Adrenal gland (tissue), 12 donors: ENCODE data around the gene WWOX. TPM values are rescaled to one million over a fixed set of nuclear protein-coding genes. Genes with fewer than 3 reads are reported as not detected.

ENCODE experiments used
- DNase-seq, 7 donors: peaks; one replicate each; pipeline ENCODE4 v3.0.0-alpha.2; 2019 to 2020
- H3K27ac ChIP-seq, 5 donors: fragments of 200-600 bp; sonication (generic) in 4 of 5; 1 replicate in 3 of 5; 2 replicates in 2 of 5; pipeline versions ENCODE4 v1.5.1 to v1.8.0; 2016 to 2020; ENCODE audit warnings: mild to moderate bottlenecking in 1 of 5
- H3K27me3 ChIP-seq: fragments of 200-600 bp; 2 replicates; pipeline ENCODE4 v1.8.0; 2021
- H3K36me3 ChIP-seq, 2 donors: fragments of 200-600 bp; replicated peaks in 1 of 2; 1 replicate in 1 of 2; 2 replicates in 1 of 2; pipeline versions ENCODE4 v1.5.1 to v1.8.0; 2018 to 2022
- H3K4me1 ChIP-seq, 2 donors: fragments of 200-600 bp; replicated peaks in 1 of 2; 1 replicate in 1 of 2; 2 replicates in 1 of 2; pipeline versions ENCODE4 v1.5.1 to v1.8.0; 2018 to 2021
- H3K4me3 ChIP-seq, 4 donors: fragments of 200-600 bp; sonication (generic) in 3 of 4; one replicate each; pipeline ENCODE4 v1.5.1; 2016 to 2018
- H3K9me3 ChIP-seq, 3 donors: fragments of 200-600 bp; sonication (generic) in 1 of 3; replicated peaks in 1 of 3; 1 replicate in 2 of 3; 2 replicates in 1 of 3; pipeline versions ENCODE4 v1.5.1 to v1.8.0; 2016 to 2021
- POLR2A ChIP-seq, 2 donors: fragments of 450-650 bp; IDR thresholded peaks; one replicate each; pipeline ENCODE4 v1.6.1; 2017; ENCODE audit warnings: antibody characterized with exemption in 2 of 2, mild to moderate bottlenecking in 2 of 2, moderate library complexity in 1 of 2
- WGBS, 4 donors: extraction: QIAGEN DNeasy Blood & Tissue Kit in 2 of 4; methylation state at CpG; one replicate each; pipeline versions ENCODE4 v1.1.5 to v1.1.7; 2013 to 2017; 5-methylcytosine and 5-hydroxymethylcytosine counted together
- intact Hi-C, 2 donors: fragments of 100-400 bp; cut with DNase I; formaldehyde crosslinking; loops; one replicate each; pipeline versions ENCODE4 v1.14.1 to v1.15.0; 2022 to 2023
- polyA plus RNA-seq, 3 donors: library from polyadenylated mRNA; stranded (reverse); fragments of 200-250 nt in 2 of 3; fragments of 350-450 nt in 1 of 3; fragmentation: Illumina TruSeq in 1 of 3; extraction: RNeasy Lipid Tissue Mini Kit (QIAGEN cat#74804) in 1 of 3; gene quantifications; one replicate each; pipeline ENCODE4 v1.2.3, GENCODE V29; 2013 to 2014
- total RNA-seq, 9 donors: library from RNA; depleted of rRNA in 4 of 9; stranded (reverse); fragments of >200 nt in 4 of 9; fragments of 120-200 nt in 1 of 9; fragmentation: NEBNext Ultra II Directional in 1 of 9; extraction: Animal tissue kit (Norgen Biotek cat#: 25700) in 1 of 9; gene quantifications; one replicate each; pipeline versions ENCODE4 v1.1.0 to v1.2.4, GENCODE V29; 2013 to 2023
- TF ChIP-seq, protein P1 (sequence below), 6 experiments: fragments of 450-650 bp in 4 of 6; fragments of 200-600 bp in 2 of 6; sonication (generic) in 1 of 6; IDR thresholded peaks; 1 replicate in 5 of 6; 2 replicates in 1 of 6; pipeline versions ENCODE4 v1.5.1 to v1.8.0; 2016 to 2021; ENCODE audit warnings: antibody characterized with exemption in 6 of 6, mild to moderate bottlenecking in 2 of 6, moderate library complexity in 1 of 6
- donor health status: healthy with polysubstance abuse.
- donor health status: Bipolar disorder and iron deficiency.
- donor health status: DM: yes; HTN: yes; CAD: no.
- donor health status: DM: no; HTN: no; CAD: no.
- donor health status: DM: no; HTN: no; CAD: no.
- donor health status: DM: yes; HTN: yes; CAD: no.

The WWOX gene
- total and polyA plus RNA-seq, 12 donors, result 11.8 to 74.6 (median 20.5) TPM

DNA sequence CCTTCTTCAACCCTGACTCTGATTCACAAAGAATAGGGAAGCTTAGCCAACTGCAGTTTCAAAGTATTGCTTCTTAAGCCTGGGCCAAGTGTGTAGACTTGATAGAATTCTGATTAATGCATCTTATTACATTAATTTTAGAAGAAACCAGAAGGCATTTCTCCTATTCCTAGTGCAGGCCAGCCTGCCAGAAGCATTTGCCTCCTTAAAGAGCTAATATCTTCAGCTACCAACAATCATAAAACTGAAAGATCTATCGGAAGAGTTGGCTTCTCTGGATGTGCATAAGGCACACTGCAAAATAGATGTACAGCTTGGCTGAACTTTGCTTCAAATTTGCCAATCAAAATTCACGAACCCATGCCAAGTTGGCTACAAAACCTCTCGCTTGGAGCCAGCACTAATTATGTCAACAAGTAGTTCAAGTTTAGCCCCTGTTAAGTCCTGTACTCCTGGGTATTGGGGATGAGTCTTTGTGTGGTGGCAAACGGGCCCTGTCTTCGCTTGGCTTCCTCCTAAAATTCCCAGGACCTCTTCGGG lies 717.8 kb downstream of the WWOX start:
- Histone ChIP-seq H3K36me3 (no peaks in the 10 kb centered on the region), H3K4me1 (peaks cover 0 to 15% of the 10 kb centered on the region in 2 donors), H3K27me3 (no peaks in the 10 kb centered on the region), H3K4me3 (no peak overlapping the region), H3K9me3 (no peaks in the 10 kb centered on the region), H3K27ac (peak overlapping the region in 1 of 5 donors; percentile 25)
- intact Hi-C loops, result no loop called here
- 74 to 82% (median 76%) methylated on average over 6 of the region's 6 CpGs for WGBS, 4 donors
- no peak for DNase-seq
- TF ChIP-seq, protein P1, sequence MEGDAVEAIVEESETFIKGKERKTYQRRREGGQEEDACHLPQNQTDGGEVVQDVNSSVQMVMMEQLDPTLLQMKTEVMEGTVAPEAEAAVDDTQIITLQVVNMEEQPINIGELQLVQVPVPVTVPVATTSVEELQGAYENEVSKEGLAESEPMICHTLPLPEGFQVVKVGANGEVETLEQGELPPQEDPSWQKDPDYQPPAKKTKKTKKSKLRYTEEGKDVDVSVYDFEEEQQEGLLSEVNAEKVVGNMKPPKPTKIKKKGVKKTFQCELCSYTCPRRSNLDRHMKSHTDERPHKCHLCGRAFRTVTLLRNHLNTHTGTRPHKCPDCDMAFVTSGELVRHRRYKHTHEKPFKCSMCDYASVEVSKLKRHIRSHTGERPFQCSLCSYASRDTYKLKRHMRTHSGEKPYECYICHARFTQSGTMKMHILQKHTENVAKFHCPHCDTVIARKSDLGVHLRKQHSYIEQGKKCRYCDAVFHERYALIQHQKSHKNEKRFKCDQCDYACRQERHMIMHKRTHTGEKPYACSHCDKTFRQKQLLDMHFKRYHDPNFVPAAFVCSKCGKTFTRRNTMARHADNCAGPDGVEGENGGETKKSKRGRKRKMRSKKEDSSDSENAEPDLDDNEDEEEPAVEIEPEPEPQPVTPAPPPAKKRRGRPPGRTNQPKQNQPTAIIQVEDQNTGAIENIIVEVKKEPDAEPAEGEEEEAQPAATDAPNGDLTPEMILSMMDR (IDR thresholded peaks at IDR 0.05), result no peak
- no peak for TF ChIP-seq POLR2A (IDR thresholded peaks at IDR 0.05)

DNA sequence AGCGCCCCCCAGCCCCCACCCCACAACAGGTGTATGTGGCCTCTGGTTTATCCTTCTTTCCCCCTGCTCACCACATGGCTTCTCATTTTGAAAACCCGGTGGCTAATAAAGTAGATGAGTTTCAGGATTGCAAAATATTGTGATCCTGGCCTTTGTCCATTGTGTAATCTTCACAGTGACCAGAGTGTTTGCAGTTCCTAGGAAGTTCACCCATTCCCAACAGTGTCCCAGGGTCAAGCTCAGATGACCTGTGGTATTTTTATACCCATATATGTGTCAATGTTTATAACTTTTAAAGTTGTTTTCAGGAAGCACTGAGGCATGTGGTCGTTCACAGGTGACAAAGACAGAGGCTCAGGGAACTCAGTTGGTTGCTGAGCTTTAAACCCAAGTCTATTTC lies 721.9 kb downstream of the WWOX start:
- Histone ChIP-seq H3K4me3 (no peak overlapping the region), H3K9me3 (no peaks in the 10 kb centered on the region), H3K27ac (no peak overlapping the region), H3K4me1 (peaks cover 0 to 14% of the 10 kb centered on the region in 2 donors), H3K36me3 (no peaks in the 10 kb centered on the region), H3K27me3 (no peaks in the 10 kb centered on the region)
- TF ChIP-seq POLR2A (IDR thresholded peaks at IDR 0.05), result no peak
- TF ChIP-seq, protein P1 (IDR thresholded peaks at IDR 0.05), result no peak
- intact Hi-C loops, result no loop called here
- DNase-seq, result no peak
- WGBS, 4 donors, result 55 to 93% (median 82%) methylated on average over 3 of the region's 3 CpGs

DNA sequence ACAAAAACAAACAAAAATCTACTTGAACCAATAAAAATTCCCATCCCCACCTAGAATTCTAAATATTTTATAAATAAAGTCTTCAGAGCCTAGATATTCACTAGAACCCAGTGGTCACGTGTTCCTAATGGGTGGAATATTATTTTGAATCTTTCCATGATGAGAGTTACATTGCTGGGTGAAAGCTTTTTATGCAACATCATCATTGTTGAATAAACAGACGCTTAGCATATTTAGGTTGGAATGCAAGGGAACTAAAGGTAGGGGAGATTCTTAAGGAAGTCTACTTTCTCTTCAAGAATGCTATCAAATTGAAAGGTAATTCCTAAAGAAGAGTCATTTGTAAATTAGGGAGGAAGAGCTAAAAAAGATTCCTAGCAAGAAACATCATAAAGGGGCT lies 723.1 kb downstream of the WWOX start:
- TF ChIP-seq, protein P1 (IDR thresholded peaks at IDR 0.05), result no peak
- no peak for TF ChIP-seq POLR2A (IDR thresholded peaks at IDR 0.05)
- intact Hi-C loops, result no loop called here
- WGBS, 4 donors, result 91 to 97% (median 95%) methylated on average over 2 of the region's 2 CpGs

DNA sequence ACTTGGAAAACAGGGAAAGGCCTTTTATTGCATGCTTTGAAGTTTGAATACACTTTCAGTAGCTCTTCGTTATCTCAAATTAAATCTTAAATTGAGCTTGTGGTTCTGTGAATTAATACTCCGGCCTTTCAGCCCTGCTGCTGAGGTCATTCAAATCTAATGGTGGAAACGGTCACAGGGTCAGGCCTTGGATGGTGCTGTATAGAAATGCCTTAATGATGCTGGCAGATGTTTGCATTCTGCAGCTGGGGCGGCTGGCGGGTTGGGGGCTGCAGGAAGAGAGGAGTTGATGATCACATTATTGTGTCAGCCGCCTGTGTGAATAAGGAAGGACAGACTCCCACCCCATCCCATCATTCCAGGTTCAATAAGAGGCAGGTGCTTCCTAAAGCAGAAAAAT lies 723.6 kb downstream of the WWOX start:
- Histone ChIP-seq H3K36me3 (no peaks in the 10 kb centered on the region), H3K9me3 (no peaks in the 10 kb centered on the region), H3K27ac (no peak overlapping the region), H3K27me3 (no peaks in the 10 kb centered on the region), H3K4me3 (no peak overlapping the region), H3K4me1 (no peaks in the 10 kb centered on the region)
- no peak for TF ChIP-seq POLR2A (IDR thresholded peaks at IDR 0.05)
- TF ChIP-seq, protein P1 (IDR thresholded peaks at IDR 0.05), result no peak
- DNase-seq, result no peak
- intact Hi-C loops, result no loop called here
- WGBS, 4 donors, result 71 to 82% (median 78%) methylated on average over 6 of the region's 6 CpGs

More for the DNA sequence above, 723.1 kb downstream of the WWOX start:
- H3K9me3 ChIP-seq, result no peaks in the 10 kb centered on the region
- H3K4me3 ChIP-seq, result no peak overlapping the region
- H3K4me1 ChIP-seq, result peaks cover 0 to 2% of the 10 kb centered on the region in 2 donors
- H3K27me3 ChIP-seq, result no peaks in the 10 kb centered on the region
- H3K36me3 ChIP-seq, result no peaks in the 10 kb centered on the region
- no peak overlapping the region for H3K27ac ChIP-seq
- no peak for DNase-seq
